A549 (cell line): ENCODE results near the gene NTN5. TPM values are rescaled to one million over a fixed set of nuclear protein-coding genes. Genes with fewer than 3 reads are reported as not detected.
A peak's percentile ranks its signal among the peaks of the same experiment; 100 is the strongest.

Source experiments
- ATAC-seq, 2 experiments: fragments of 200-7000 bp in 1 of 2; fragments of >200 bp in 1 of 2; cut with Nextera tagmentation in 1 of 2; cut with Tn5 transposase in 1 of 2; 3 replicates each; pipeline versions ENCODE4 v1.8.0 to v1.9.1; 2018 to 2020; ENCODE audit warnings: mild to moderate bottlenecking in 1 of 2, moderate library complexity in 1 of 2
- CTCF ChIA-PET: fragments of 300-600 bp; sonication (Branson Sonifier 250); formaldehyde crosslinking; extraction: SDS; loops from one replicate; lab custom pipeline; 2021; ENCODE audit warnings: antibody characterized with exemption, inconsistent platforms; lab: Yijun Ruan, JAX
- POLR2A ChIA-PET: fragments of 350-600 bp; formaldehyde crosslinking; extraction: SDS; loops from one replicate; lab custom pipeline; 2021; ENCODE audit warnings: antibody characterized with exemption, inconsistent platforms; lab: Yijun Ruan, JAX
- DNase-seq, 2 experiments: peaks; one replicate each; pipeline versions ENCODE4 v3.0.0 to v3.0.0-alpha.2; 2011 to 2016; ENCODE audit warnings: low read depth in 1 of 2, low spot score in 1 of 2
- FAIRE-seq: peaks from 2 replicates; lab custom pipeline; 2011; peaks lifted over from hg19 to GRCh38; lab: Jason Lieb, UNC
- H3K27ac ChIP-seq, 2 experiments: fragments of >200 bp; sonication (Bioruptor Twin); formaldehyde crosslinking; 3 replicates each; pipeline ENCODE4 v1.5.1; 2016 to 2017
- H3K4me1 ChIP-seq: fragments of >200 bp; sonication (Bioruptor Twin); formaldehyde crosslinking; 3 replicates; pipeline ENCODE4 v1.6.1; 2016
- H3K4me2 ChIP-seq: fragments of >200 bp; sonication (Bioruptor Twin); formaldehyde crosslinking; 3 replicates; pipeline ENCODE4 v1.6.1; 2016
- H3K4me3 ChIP-seq: fragments of >200 bp; sonication (Bioruptor Twin); formaldehyde crosslinking; 3 replicates; pipeline ENCODE4 v1.5.1; 2016
- H3K9me3 ChIP-seq: fragments of >200 bp; sonication (Bioruptor Twin); formaldehyde crosslinking; 3 replicates; pipeline ENCODE4 v1.6.1; 2016
- BHLHE40 ChIP-seq: IDR thresholded peaks from 2 replicates; pipeline ENCODE4 v1.6.1; 2012; ENCODE audit warnings: low read depth, low read length, inconsistent platforms
- CBX2 ChIP-seq: fragments of 200-600 bp; sonication (generic); IDR thresholded peaks from 2 replicates; pipeline ENCODE4 v1.6.1; 2016; ENCODE audit warnings: low read depth, mild to moderate bottlenecking, borderline replicate concordance
- CBX8 ChIP-seq: fragments of 200-600 bp; sonication (generic); IDR thresholded peaks from 2 replicates; pipeline ENCODE4 v1.6.1; 2016
- CEBPB ChIP-seq, 2 experiments: fragments of >200 bp in 1 of 2; sonication (Bioruptor Twin) in 1 of 2; formaldehyde crosslinking in 1 of 2; IDR thresholded peaks; 2 replicates each; pipeline ENCODE4 v1.6.1; 2012 to 2016
- CHD4 ChIP-seq: fragments of 200-600 bp; sonication (generic); IDR thresholded peaks from 2 replicates; pipeline ENCODE4 v1.6.1; 2016; ENCODE audit warnings: antibody characterized with exemption, mild to moderate bottlenecking, borderline replicate concordance
- EP300 ChIP-seq, 2 experiments: fragments of >200 bp; sonication (Bioruptor Twin); formaldehyde crosslinking; IDR thresholded peaks; 2 replicates in 1 of 2; 3 replicates in 1 of 2; pipeline ENCODE4 v1.6.1; 2016 to 2017
- FOSB ChIP-seq: fragments of 250-450 bp; sonication (Bioruptor Pico); IDR thresholded peaks from 2 replicates; pipeline ENCODE4 v1.5.0; 2020; ENCODE audit warnings: mild to moderate bottlenecking, moderate library complexity
- FOXS1 ChIP-seq: fragments of 250-450 bp; sonication (Bioruptor Pico); IDR thresholded peaks from 2 replicates; pipeline ENCODE4 v1.5.0; 2020; ENCODE audit warnings: mild to moderate bottlenecking, moderate library complexity
- HOXA7 ChIP-seq: fragments of 250-450 bp; sonication (Bioruptor Pico); IDR thresholded peaks from 2 replicates; pipeline ENCODE4 v1.5.0; 2020; ENCODE audit warnings: mild to moderate bottlenecking, moderate library complexity
- JUN ChIP-seq, 2 experiments: fragments of >200 bp; sonication (Bioruptor Twin); formaldehyde crosslinking; IDR thresholded peaks; 2 replicates in 1 of 2; 3 replicates in 1 of 2; pipeline ENCODE4 v1.6.1; 2016 to 2017
- MYC ChIP-seq: IDR thresholded peaks from 2 replicates; pipeline ENCODE4 v1.6.1; 2012; ENCODE audit warnings: mild to moderate bottlenecking, inconsistent platforms, low read length, improper control_type of control experiment, borderline replicate concordance
- RARB ChIP-seq: fragments of 250-450 bp; sonication (Bioruptor Pico); IDR thresholded peaks from 2 replicates; pipeline ENCODE4 v1.8.0; 2021; ENCODE audit warnings: mild to moderate bottlenecking, moderate library complexity
- RCOR1 ChIP-seq: fragments of 150-350 bp; IDR thresholded peaks from 2 replicates; pipeline ENCODE4 v1.6.1; 2014; ENCODE audit warnings: antibody characterized with exemption, low read length, low read depth
- RNF2 ChIP-seq: fragments of 200-600 bp; sonication (generic); IDR thresholded peaks from 2 replicates; pipeline ENCODE4 v1.6.1; 2016; ENCODE audit warnings: low read depth, mild to moderate bottlenecking, antibody characterized with exemption, moderate library complexity, borderline replicate concordance
- TP53 ChIP-seq: fragments of 250-450 bp; sonication (Bioruptor Pico); IDR thresholded peaks from 2 replicates; pipeline ENCODE4 v1.5.0; 2021; ENCODE audit warnings: mild to moderate bottlenecking, moderate library complexity
- ZNF302 ChIP-seq: fragments of 250-450 bp; sonication (Bioruptor Pico); IDR thresholded peaks from 2 replicates; pipeline ENCODE4 v1.9.0; 2021; ENCODE audit warnings: inconsistent platforms, mild to moderate bottlenecking, moderate library complexity
- WGBS: methylation state at CpG from one replicate; pipeline ENCODE4 v1.1.6; 2017; ENCODE audit errors: missing lambda C conversion rate; 5-methylcytosine and 5-hydroxymethylcytosine counted together
- polyA plus RNA-seq, 4 experiments: library from polyadenylated mRNA; depleted of rRNA in 3 of 4; stranded (reverse); fragments of >200 nt; fragmentation: RNase III in 1 of 4; extraction: RNeasy Plus Mini Kit Qiagen cat#74134 plus additional on column Dnase treatment in 1 of 4; gene quantifications; 2 replicates in 3 of 4; 3 replicates in 1 of 4; pipeline ENCODE4 v1.2.3, GENCODE V29; 2011 to 2017
- TF ChIP-seq, protein P1 (sequence below): IDR thresholded peaks from 2 replicates; pipeline ENCODE4 v1.6.1; 2012
- TF ChIP-seq, protein P2 (sequence below): fragments of 200-600 bp; sonication (generic); IDR thresholded peaks from 2 replicates; pipeline ENCODE4 v1.6.1; 2016; ENCODE audit warnings: antibody characterized with exemption, mild to moderate bottlenecking, moderate library complexity
- TF ChIP-seq, protein P3 (sequence below): fragments of 150-350 bp; IDR thresholded peaks from 2 replicates; pipeline ENCODE4 v1.6.1; 2014; ENCODE audit warnings: low read depth, mild to moderate bottlenecking, low read length

The NTN5 gene
- polyA plus RNA-seq, 2 of the 4 experiments (the other 2 are of a cell fraction) = 0.18 to 0.22 TPM

DNA sequence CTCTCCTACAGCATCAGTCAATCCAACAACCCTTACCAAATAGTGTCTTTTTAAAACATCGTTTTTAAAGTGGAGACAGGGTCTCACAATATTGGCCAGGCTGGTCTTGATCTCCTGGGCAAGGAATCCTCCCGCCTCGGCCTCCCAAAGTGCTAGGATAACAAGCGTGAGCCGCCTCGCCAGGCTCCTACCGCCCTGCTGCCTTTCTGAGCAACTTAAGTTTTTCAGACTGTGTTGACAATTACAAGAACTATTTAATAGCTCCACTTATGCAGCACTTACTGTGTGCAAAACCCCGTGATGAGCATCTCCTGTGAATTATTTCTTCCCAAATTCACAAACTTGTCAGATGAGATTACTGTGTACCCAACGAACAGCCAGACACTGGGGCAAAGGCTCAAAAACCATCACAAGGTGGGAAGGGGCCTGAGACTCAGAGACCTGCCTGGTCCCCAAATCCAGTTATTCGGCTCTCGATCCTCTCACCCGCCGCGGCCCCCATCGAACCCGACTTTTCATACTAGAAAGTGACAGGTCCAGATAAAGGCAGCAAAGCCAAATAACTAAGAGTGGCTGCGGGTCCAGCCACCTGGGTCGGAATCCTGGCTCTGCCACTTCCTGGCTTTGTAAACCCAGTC is 54.4 kb downstream of the NTN5 start:
- Histone ChIP-seq H3K4me1 (peaks cover 46% of the 10 kb centered on the region), H3K9me3 (no peaks in the 10 kb centered on the region)

DNA sequence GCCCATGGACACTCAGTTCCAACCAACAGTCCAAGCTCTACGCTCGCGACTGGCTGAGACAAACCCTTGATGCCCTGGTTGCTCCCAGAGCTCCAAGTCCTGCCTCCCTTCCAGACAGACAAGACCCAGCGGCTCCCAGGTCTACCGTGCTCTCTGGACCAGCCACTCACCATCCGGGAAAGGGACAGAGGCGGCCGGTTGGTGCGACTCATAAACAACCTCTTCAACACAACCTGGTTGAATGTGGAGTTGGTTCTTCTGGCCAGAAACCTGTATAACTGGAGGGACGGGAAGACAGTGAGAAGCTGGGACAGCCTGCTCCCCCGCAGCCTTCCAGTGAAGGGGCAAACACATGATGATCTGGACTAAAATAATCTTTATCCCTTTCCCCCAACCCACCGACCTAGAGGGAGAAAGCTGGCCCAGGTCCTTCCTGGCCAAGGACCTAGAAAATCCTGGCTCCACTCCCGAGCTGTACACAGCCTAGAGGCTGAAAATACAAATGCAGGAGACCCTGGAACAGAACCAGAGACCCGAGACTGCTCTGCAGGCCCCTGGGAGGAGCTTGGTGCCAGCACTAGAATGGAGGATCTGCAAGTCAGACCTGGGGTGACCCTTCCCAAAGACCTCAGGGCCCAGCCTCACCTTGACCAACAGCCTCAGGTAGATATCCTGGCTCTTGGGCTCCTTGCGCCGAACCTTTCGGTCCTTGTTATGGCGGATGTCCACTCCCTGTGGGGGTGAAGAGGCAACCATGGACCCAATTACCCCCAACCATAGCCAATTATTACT is 55.5 kb downstream of the NTN5 start:
- ChIA-PET POLR2A (interaction anchor here (0.9 to 3.6 kb wide), 4 partner anchors 8 to 296 kb away, joined by 3 to 70 read pairs (median 7); no protein-coding TSS in a partner anchor), CTCF (interaction anchor here (1.0 to 18.9 kb wide), 10 partner anchors 9 to 351 kb away, joined by 3 to 396 read pairs (median 6); partner anchors contain the start of genes DBP and SPACA4)
- TF ChIP-seq BHLHE40 (0 out of 2 replicates have a peak, but pooled peaks have one; percentile 4), CBX8 (no peak), TP53 (0 out of 2 replicates have a peak, but pooled peaks have one; percentile 27)
- Histone ChIP-seq H3K9me3 (no peaks in the 10 kb centered on the region), H3K4me1 (peaks cover 44% of the 10 kb centered on the region), H3K4me2 (peak overlapping the region; percentile 92), H3K4me3 (peak overlapping the region; percentile 68), H3K27ac (peak overlapping the region; percentile 89 to 90)
- no peak for FAIRE-seq
- no peak for ATAC-seq
- no peak for DNase-seq
- 56% methylated on average over 18 of the region's 18 CpGs for WGBS

More for the DNA sequence above, 54.4 kb downstream of the NTN5 start:
- Histone ChIP-seq H3K27ac (peak overlapping the region; percentile 89 to 90), H3K4me3 (peak overlapping the region; percentile 68), H3K4me2 (peak overlapping the region; percentile 92)
- ATAC-seq (no peak), FAIRE-seq (no peak), DNase-seq (no peak)
- ChIA-PET CTCF (interaction anchor here (0.6 to 18.9 kb wide), 9 partner anchors 9 to 508 kb away, joined by 3 to 396 read pairs (median 8); partner anchors contain the start of genes CA11 and SPACA4), POLR2A (interaction anchor here (0.6 to 3.6 kb wide), 18 partner anchors 9 to 1230 kb away, joined by 3 to 70 read pairs (median 6); partner anchors contain the start of genes CA11, KDELR1, SYNGR4 and TMEM143)
- 1% methylated on average over 18 of the region's 18 CpGs for WGBS
- TF ChIP-seq RNF2 (no peak), CEBPB (IDR thresholded peaks at IDR 0.05) (no peak), RARB (CRISPR knock-in tag) (peak; percentile 16; the same call in 1 of the 2 replicates)
- TF ChIP-seq, protein P1, sequence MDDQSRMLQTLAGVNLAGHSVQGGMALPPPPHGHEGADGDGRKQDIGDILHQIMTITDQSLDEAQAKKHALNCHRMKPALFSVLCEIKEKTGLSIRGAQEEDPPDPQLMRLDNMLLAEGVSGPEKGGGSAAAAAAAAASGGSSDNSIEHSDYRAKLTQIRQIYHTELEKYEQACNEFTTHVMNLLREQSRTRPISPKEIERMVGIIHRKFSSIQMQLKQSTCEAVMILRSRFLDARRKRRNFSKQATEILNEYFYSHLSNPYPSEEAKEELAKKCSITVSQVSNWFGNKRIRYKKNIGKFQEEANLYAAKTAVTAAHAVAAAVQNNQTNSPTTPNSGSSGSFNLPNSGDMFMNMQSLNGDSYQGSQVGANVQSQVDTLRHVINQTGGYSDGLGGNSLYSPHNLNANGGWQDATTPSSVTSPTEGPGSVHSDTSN = no peak

DNA sequence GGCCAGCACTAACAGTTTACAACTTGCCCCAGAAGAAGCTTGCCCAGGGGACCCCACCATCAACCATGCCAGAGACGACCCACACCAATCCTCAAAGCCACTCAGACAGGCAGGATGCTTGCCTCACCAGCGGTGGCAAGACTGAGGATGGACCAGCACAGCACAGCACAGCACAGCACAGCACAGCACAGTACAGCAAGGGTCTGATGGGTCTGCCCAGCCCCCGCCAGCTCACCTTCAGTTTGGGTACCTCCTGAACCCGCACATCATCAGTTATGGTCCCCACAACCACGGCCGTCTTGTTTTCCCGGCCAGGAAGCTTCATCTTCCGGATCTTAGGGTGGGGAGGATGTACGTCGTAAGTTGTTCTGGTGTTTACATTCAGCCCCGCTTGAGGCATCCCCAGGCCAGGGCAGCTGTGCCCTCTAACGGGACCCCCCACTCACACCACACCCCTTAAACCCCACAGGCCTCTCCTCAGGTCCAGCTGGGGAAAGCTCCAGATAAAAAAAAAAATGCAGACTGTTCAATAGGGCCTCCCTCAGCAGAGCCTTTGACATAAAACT is 56.2 kb downstream of the NTN5 start:
- ChIA-PET CTCF (interaction anchor here (0.7 to 18.9 kb wide), 8 partner anchors 8 to 350 kb away, joined by 3 to 396 read pairs (median 6); partner anchors contain the start of genes DBP and SPACA4), POLR2A (interaction anchor here (0.6 to 3.6 kb wide), 3 partner anchors 7 to 124 kb away, joined by 4 to 70 read pairs (median 4); no protein-coding TSS in a partner anchor)
- FAIRE-seq (no peak), ATAC-seq (no peak), DNase-seq (no peak)
- Histone ChIP-seq H3K27ac (peak overlapping the region in 1 of 2 experiments; percentile 90; a peak in 3 of 6 replicates), H3K4me1 (peaks cover 44% of the 10 kb centered on the region), H3K9me3 (no peaks in the 10 kb centered on the region), H3K4me2 (peak overlapping the region; percentile 92), H3K4me3 (peak overlapping the region; percentile 68; the same call in 2 of the 3 replicates)
- 76% methylated on average over 12 of the region's 12 CpGs for WGBS
- TF ChIP-seq, protein P2, sequence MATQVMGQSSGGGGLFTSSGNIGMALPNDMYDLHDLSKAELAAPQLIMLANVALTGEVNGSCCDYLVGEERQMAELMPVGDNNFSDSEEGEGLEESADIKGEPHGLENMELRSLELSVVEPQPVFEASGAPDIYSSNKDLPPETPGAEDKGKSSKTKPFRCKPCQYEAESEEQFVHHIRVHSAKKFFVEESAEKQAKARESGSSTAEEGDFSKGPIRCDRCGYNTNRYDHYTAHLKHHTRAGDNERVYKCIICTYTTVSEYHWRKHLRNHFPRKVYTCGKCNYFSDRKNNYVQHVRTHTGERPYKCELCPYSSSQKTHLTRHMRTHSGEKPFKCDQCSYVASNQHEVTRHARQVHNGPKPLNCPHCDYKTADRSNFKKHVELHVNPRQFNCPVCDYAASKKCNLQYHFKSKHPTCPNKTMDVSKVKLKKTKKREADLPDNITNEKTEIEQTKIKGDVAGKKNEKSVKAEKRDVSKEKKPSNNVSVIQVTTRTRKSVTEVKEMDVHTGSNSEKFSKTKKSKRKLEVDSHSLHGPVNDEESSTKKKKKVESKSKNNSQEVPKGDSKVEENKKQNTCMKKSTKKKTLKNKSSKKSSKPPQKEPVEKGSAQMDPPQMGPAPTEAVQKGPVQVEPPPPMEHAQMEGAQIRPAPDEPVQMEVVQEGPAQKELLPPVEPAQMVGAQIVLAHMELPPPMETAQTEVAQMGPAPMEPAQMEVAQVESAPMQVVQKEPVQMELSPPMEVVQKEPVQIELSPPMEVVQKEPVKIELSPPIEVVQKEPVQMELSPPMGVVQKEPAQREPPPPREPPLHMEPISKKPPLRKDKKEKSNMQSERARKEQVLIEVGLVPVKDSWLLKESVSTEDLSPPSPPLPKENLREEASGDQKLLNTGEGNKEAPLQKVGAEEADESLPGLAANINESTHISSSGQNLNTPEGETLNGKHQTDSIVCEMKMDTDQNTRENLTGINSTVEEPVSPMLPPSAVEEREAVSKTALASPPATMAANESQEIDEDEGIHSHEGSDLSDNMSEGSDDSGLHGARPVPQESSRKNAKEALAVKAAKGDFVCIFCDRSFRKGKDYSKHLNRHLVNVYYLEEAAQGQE = no peak
- no peak for TF ChIP-seq HOXA7 (CRISPR knock-in tag)
- TF ChIP-seq FOXS1 (CRISPR knock-in tag) = no peak
- no peak for TF ChIP-seq FOSB
- no peak for TF ChIP-seq CBX2
- TF ChIP-seq CBX8 = no peak
- TF ChIP-seq JUN (IDR thresholded peaks at IDR 0.05) = no peak; a peak in 1 of 5 replicates
- TF ChIP-seq CHD4 = no peak
- no peak for TF ChIP-seq MYC
- TF ChIP-seq EP300 (IDR thresholded peaks at IDR 0.05) = no peak
- TF ChIP-seq, protein P3, sequence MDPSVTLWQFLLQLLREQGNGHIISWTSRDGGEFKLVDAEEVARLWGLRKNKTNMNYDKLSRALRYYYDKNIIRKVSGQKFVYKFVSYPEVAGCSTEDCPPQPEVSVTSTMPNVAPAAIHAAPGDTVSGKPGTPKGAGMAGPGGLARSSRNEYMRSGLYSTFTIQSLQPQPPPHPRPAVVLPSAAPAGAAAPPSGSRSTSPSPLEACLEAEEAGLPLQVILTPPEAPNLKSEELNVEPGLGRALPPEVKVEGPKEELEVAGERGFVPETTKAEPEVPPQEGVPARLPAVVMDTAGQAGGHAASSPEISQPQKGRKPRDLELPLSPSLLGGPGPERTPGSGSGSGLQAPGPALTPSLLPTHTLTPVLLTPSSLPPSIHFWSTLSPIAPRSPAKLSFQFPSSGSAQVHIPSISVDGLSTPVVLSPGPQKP = no peak
- no peak for TF ChIP-seq RCOR1
- TF ChIP-seq ZNF302 (CRISPR knock-in tag) = no peak
